Stimulated activated CD4-positive, alpha-beta T cell treated with anti-CD3 and anti-CD28 coated beads, Interleukin-15, amount 100 ng/mL, for 24 hours (primary cell): ENCODE data around the gene BAIAP2.
"Not testable (repeated sequence)": the region's sequence is repeated elsewhere in the genome, so short reads cannot be mapped to it uniquely, and the experiment has no call there.

Experiments used
- DNase-seq: peaks from one replicate; pipeline ENCODE4 v3.0.0-alpha.2; 2020

The BAIAP2 gene

GRCh38 chr17:81000631-81001357 lies 34.2 kb upstream of the BAIAP2 start:
- no peak for DNase-seq

- no peak for DNase-seq
These were observed 33.0 kb upstream of the BAIAP2 start for GRCh38 chr17:81002013-81002384.

GRCh38 chr17:81002409-81003361 lies 32.3 kb upstream of the BAIAP2 start:
- no peak for DNase-seq

GRCh38 chr17:81003711-81004475 lies 31.1 kb upstream of the BAIAP2 start:
- DNase-seq = peak; percentile 30

- no peak for DNase-seq
These were observed 28.1 kb upstream of the BAIAP2 start for GRCh38 chr17:81006891-81007290.

GRCh38 chr17:81008140-81008539 lies 26.8 kb upstream of the BAIAP2 start:
- no peak for DNase-seq

- no peak for DNase-seq
These were observed 25.8 kb upstream of the BAIAP2 start for GRCh38 chr17:81009136-81009535.

- no peak for DNase-seq
These were observed 24.0 kb upstream of the BAIAP2 start for GRCh38 chr17:81010935-81011334.

- no peak for DNase-seq
These were observed 23.0 kb upstream of the BAIAP2 start for GRCh38 chr17:81011951-81012350.

GRCh38 chr17:81012574-81013447 lies 22.1 kb upstream of the BAIAP2 start:
- no peak for DNase-seq

GRCh38 chr17:81013642-81014041 lies 21.3 kb upstream of the BAIAP2 start:
- DNase-seq = no peak

GRCh38 chr17:81015136-81015535 lies 19.8 kb upstream of the BAIAP2 start:
- DNase-seq = no peak

- no peak for DNase-seq
These were observed 18.4 kb upstream of the BAIAP2 start for GRCh38 chr17:81016575-81016974.

- DNase-seq = not testable (repeated sequence)
These were observed 17.6 kb upstream of the BAIAP2 start for GRCh38 chr17:81017330-81017729.

- DNase-seq = peak; percentile 40
These were observed 16.7 kb upstream of the BAIAP2 start for GRCh38 chr17:81018044-81018802.

- DNase-seq = no peak
These were observed 15.1 kb upstream of the BAIAP2 start for GRCh38 chr17:81019563-81020442.

GRCh38 chr17:81020443-81020766 lies 14.5 kb upstream of the BAIAP2 start:
- no peak for DNase-seq

- DNase-seq = no peak
These were observed 14.0 kb upstream of the BAIAP2 start for GRCh38 chr17:81020767-81021497.

- no peak for DNase-seq
These were observed 13.2 kb upstream of the BAIAP2 start for GRCh38 chr17:81021531-81022343.
